GM18505 (cell line): ENCODE results near the gene SLC30A3.
A peak's percentile ranks its signal among the peaks of the same experiment; 100 is the strongest.

Experiments
- ATAC-seq: cut with Tn5 transposase; IDR thresholded peaks from one replicate; pipeline ENCODE4 v1.9.1; 2021; ENCODE audit not compliant: unreplicated experiment
- POLR2A ChIP-seq: IDR thresholded peaks from 4 replicates; pipeline ENCODE4 v1.6.1; 2011; ENCODE audit warnings: borderline replicate concordance; ENCODE audit not compliant: insufficient read depth, insufficient read length; ENCODE audit errors: extremely low read depth

The SLC30A3 gene

DNA sequence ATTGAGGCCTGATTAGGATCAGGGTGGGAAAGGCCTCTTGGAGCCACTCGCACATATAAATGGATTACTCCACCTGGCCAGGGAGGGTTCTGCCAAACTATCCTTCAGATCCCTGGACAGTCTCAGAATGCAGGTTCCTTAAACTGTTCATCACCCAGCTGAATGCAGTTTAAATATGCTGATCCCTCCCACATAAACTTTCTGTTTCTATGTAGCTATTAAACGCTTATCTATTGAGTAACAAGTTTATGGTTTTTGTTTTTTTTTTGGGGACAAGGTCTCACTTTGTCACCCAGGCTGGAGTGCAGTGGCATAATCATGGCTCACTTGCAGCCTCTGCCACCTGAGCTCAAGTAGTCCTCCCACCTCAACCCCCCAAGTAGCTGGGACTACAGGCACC is 43.8 kb downstream of the SLC30A3 start:
- TF ChIP-seq POLR2A, result no peak
- ATAC-seq, result no peak

- no peak for ATAC-seq
- no peak for TF ChIP-seq POLR2A
These were observed 44.2 kb downstream of the SLC30A3 start for GRCh38 chr2:27218614-27219013.

- peak; percentile 78 for ATAC-seq
- TF ChIP-seq POLR2A, result peak; percentile 70
These were observed 45.4 kb downstream of the SLC30A3 start, which contains the start of gene CAD for GRCh38 chr2:27217173-27218121. Gene CAD (plus strand): TSS chr2:27217369. CDS start chr2:27217552, 183 bp downstream.

- no peak for ATAC-seq
- TF ChIP-seq POLR2A, result no peak
These were observed 46.3 kb downstream of the SLC30A3 start for GRCh38 chr2:27216416-27217137.

DNA sequence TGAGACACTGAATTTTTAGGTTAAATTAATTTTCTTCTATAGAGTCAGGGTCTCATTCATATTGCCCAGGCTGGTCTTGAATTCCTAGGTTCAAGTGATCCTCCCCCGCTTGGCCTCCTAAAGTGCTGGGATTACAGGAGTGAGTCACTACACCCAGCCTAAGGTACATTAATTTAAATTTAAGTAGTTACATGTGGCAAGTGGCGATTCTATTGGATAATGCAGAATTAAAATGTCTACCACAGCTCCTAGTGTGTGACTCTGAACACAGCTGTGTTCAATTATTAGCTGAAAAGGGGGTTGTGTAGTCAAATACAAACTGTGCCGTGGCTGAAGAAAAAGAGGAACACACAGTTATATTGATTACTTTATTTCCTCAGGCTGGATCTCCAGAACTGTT is 47.9 kb downstream of the SLC30A3 start:
- no peak for ATAC-seq
- TF ChIP-seq POLR2A, result no peak

DNA sequence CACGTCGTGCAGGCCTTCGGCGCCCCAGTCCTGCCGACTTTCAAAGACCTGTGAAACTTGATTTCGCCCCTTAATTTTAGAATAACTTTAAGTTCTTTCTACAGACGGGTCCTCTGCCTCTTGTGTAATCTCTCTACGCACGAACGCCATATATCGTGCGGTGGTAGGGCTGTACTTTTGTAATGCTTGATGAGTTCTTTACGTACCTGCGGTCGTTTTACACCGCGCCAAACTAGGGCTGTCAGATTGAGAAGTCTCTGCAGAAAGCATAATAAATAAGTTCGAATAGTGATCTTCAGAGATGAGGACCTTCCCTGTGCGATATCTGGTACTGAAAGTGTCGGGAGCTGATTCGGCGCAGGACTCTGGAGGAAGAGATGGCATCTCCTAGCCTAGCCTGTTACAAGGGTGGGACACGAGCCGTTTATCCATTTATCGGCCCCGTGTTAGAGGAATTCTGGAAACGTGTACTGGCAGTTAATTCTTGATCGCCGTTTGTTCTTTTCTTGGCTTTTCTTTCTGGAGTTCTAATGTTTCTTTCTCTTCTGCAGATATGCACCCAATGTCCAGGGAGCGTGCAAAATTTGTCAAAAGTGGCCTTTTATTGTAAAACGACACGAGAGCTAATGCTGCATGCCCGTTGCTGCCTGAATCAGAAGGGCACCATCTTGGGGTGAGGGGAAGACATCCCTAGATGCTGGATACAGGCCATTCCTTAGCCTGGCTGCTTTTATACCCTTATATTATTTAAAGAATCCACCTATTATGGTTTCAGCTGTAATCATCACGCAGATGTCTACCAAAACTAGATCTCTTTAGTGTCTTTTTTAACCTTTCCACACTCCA is 50.0 kb downstream of the SLC30A3 start:
- TF ChIP-seq POLR2A, result no peak
- peak; percentile 2 for ATAC-seq

DNA sequence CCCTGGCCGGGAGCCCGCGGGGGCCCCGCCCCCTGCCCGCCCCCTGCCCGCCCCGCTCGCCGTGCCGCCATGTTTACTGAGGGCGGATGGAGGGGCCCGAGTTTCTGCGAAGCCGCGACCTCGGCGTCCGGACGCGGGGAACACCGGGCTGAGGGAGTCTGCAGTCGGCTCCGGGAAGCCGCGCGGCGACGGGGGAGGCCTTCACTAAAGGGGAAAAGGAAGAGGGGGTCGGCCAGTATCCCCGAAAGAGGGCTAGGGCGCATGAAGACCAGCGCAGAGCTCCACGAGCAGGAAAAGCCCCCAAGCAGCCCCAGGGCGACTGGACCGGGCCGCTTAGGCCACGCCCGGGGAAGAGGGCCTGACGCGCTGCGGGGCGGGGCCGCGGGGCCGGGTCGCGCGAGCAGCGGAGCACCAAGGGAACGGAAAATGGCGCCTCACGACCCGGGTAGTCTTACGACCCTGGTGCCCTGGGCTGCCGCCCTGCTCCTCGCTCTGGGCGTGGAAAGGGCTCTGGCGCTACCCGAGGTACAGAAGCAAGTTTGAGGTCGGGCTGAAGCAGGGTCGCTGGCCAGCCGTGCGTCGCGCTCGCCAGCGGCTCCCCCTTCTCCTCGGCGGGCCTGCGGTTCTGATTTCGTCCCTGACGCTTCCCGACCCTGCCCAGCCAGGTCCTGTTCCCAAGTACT is 50.8 kb downstream of the SLC30A3 start, which contains the start of the genes ATRAID and SLC5A6:
TSS of gene ATRAID (plus strand) at position 99 of the 683 bp plus-strand sequence. CDS start at position 427, 328 bp downstream.
TSS of gene SLC5A6 (minus strand) at position 326 of the 683 bp plus-strand sequence. CDS start 4,618 bp downstream, outside the sequence.
- ATAC-seq, result peak; percentile 74

DNA sequence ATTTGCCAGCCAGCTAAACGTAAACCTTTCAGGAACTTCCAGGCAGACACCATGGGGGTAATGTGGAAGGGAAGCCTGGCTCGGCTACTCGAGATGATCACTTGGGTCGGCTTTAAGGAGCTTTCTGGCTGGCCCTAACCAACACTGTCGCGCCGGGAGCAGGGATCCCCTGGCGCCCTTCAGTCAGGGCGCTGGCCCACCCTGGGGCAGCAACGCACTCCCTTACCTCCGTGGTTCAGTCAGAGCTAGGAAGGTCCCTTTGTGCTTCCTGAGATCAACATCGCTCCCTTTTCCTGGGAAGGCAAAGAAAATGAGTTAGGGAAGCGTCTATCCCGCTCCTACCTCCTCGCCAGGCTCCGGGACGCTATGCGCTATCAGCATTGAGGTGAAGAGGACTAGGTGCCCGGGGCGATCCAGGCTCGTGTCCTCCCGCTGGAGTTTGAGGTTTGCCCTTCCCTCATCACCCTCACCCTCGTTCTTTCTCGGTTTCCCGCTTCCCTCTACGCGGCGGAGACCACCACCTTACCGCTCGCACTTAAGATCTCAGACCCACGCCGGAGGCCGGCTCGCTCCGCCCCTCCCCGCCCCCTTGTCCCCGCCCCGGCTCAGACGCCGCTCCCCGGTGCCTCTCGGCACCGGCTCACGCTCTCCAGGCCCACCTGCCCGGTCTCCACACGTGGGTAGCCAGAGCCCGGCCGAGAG is 51.5 kb downstream of the SLC30A3 start:
- ATAC-seq, result no peak
- TF ChIP-seq POLR2A, result no peak

More for the DNA sequence above, 50.8 kb downstream of the SLC30A3 start, which contains the start of the genes ATRAID and SLC5A6:
- TF ChIP-seq POLR2A, result peak; percentile 96

GRCh38 chr2:27209621-27210401 is 53.0 kb downstream of the SLC30A3 start:
- no peak for ATAC-seq
- TF ChIP-seq POLR2A, result no peak

GRCh38 chr2:27208486-27209050 is 54.3 kb downstream of the SLC30A3 start:
- TF ChIP-seq POLR2A, result no peak
- no peak for ATAC-seq
